Testis (tissue), 2 donors: Measurements from ENCODE around the gene LTB4R.
A peak's percentile ranks its signal among the peaks of the same experiment; 100 is the strongest.

Experiments
- CTCF ChIP-seq, 3 experiments: fragments of 450-650 bp in 2 of 3; fragments of 200-600 bp in 1 of 3; sonication (generic) in 1 of 3; IDR thresholded peaks; one replicate each; pipeline ENCODE4 v1.5.1; 2016 to 2019; ENCODE audit warnings: antibody characterized with exemption in 3 of 3, mild to moderate bottlenecking in 2 of 3, moderate library complexity in 1 of 3
- POLR2A ChIP-seq: fragments of 450-650 bp; IDR thresholded peaks from one replicate; pipeline ENCODE4 v1.6.1; 2017; ENCODE audit warnings: antibody characterized with exemption, mild to moderate bottlenecking, moderate library complexity

- TF ChIP-seq CTCF (IDR thresholded peaks at IDR 0.05) (peak in 1 of 3 experiments; percentile 12), POLR2A (no peak)
Observed at GRCh38 chr14:24310646-24311604, at the start of gene LTB4R.
